Stimulated activated CD4-positive, alpha-beta T cell treated with anti-CD3 and anti-CD28 coated beads, Interleukin-15, amount 100 ng/mL, for 48 hours (primary cell): ENCODE results near the gene POU3F1.

Source experiments
- DNase-seq, 2 donors: peaks; one replicate each; pipeline ENCODE4 v3.0.0-alpha.2; 2020; ENCODE audit warnings: low read depth in 2 of 2

Gene POU3F1

GRCh38 chr1:38004284-38005108 lies 42.1 kb downstream of the POU3F1 start:
- DNase-seq = no peak

- no peak for DNase-seq
Observed at GRCh38 chr1:38003261-38004250, 43.0 kb downstream of the POU3F1 start.

GRCh38 chr1:38000529-38001455 lies 45.8 kb downstream of the POU3F1 start:
- no peak for DNase-seq

GRCh38 chr1:38000233-38000528 lies 46.4 kb downstream of the POU3F1 start:
- DNase-seq = no peak

GRCh38 chr1:37999430-38000232 lies 47.0 kb downstream of the POU3F1 start:
- DNase-seq = no peak

- DNase-seq = no peak
Observed at GRCh38 chr1:37998913-37999429, 47.6 kb downstream of the POU3F1 start.

- no peak for DNase-seq
Observed at GRCh38 chr1:37998089-37998808, 48.3 kb downstream of the POU3F1 start.

- DNase-seq = no peak
Observed at GRCh38 chr1:37997256-37998088, 49.1 kb downstream of the POU3F1 start.

- DNase-seq = no peak
Observed at GRCh38 chr1:37995751-37996345, 50.7 kb downstream of the POU3F1 start.

- DNase-seq = no peak
Observed at GRCh38 chr1:37994886-37995566, 51.6 kb downstream of the POU3F1 start.
